Esophagus muscularis mucosa (tissue), 4 donors: ENCODE results near the gene PLIN1. TPM values are rescaled to one million over a fixed set of nuclear protein-coding genes. Genes with fewer than 3 reads are reported as not detected.

Experiments
- DNase-seq: peaks from one replicate; pipeline ENCODE4 v3.0.0-alpha.2; 2017; ENCODE audit errors: extremely low spot score
- H3K27ac ChIP-seq, 4 donors: fragments of 200-600 bp; sonication (generic); replicated peaks in 1 of 4; 1 replicate in 3 of 4; 2 replicates in 1 of 4; pipeline ENCODE4 v1.5.1; 2016 to 2019; ENCODE audit warnings: mild to moderate bottlenecking in 1 of 4
- H3K27me3 ChIP-seq, 4 donors: fragments of 200-600 bp; sonication (generic); one replicate each; pipeline versions ENCODE4 v1.5.1 to v1.6.0; 2016 to 2019
- H3K36me3 ChIP-seq, 4 donors: fragments of 200-600 bp; sonication (generic); one replicate each; pipeline ENCODE4 v1.5.1; 2016 to 2019
- H3K4me1 ChIP-seq, 4 donors: fragments of 200-600 bp; sonication (generic); one replicate each; pipeline ENCODE4 v1.5.1; 2016 to 2019
- H3K4me3 ChIP-seq, 4 donors: fragments of 200-600 bp; sonication (generic); 1 replicate in 2 of 4; 2 replicates in 2 of 4; pipeline ENCODE4 v1.5.1; 2016 to 2019; ENCODE audit warnings: mild to moderate bottlenecking in 4 of 4, moderate library complexity in 1 of 4
- H3K9me3 ChIP-seq, 4 donors: fragments of 200-600 bp; sonication (generic); 1 replicate in 3 of 4; 2 replicates in 1 of 4; pipeline ENCODE4 v1.5.1; 2016 to 2019
- CTCF ChIP-seq, 3 experiments: fragments of 200-600 bp in 2 of 3; fragments of 450-650 bp in 1 of 3; sonication (generic) in 2 of 3; IDR thresholded peaks; one replicate each; pipeline ENCODE4 v1.5.1; 2017 to 2019; ENCODE audit warnings: antibody characterized with exemption in 3 of 3, mild to moderate bottlenecking in 2 of 3, moderate library complexity in 1 of 3
- EP300 ChIP-seq: sonication (generic); formaldehyde crosslinking; IDR thresholded peaks from one replicate; pipeline ENCODE4 v1.6.1; 2017; ENCODE audit warnings: antibody characterized with exemption
- POLR2A ChIP-seq: fragments of 450-650 bp; IDR thresholded peaks from one replicate; pipeline ENCODE4 v1.6.1; 2017; ENCODE audit warnings: antibody characterized with exemption, moderate library complexity, mild to moderate bottlenecking, low read depth
- POLR2AphosphoS5 ChIP-seq, 2 donors: sonication (generic); formaldehyde crosslinking; IDR thresholded peaks; one replicate each; pipeline ENCODE4 v1.6.1; 2017; ENCODE audit warnings: antibody characterized with exemption in 2 of 2
- whole genome bisulfite sequencing: methylation state at CpG from one replicate; pipeline ENCODE4 v1.1.5; 2018; 5-methylcytosine and 5-hydroxymethylcytosine counted together
- intact Hi-C: fragments of 100-400 bp; cut with DNase I; formaldehyde crosslinking; loops from one replicate; pipeline ENCODE4 v1.15.1; 2023
- total RNA-seq, 4 donors: library from RNA; depleted of rRNA; stranded (reverse); fragments of >200 nt; gene quantifications; one replicate each; pipeline versions ENCODE4 v1.1.0 to v1.2.1, GENCODE V29; 2016

The PLIN1 gene
- total RNA-seq, 4 donors from 2014 or later, result 0.99 to 5.8 (median 2.8) TPM

GRCh38 chr15:89674526-89674925 lies 4.6 kb downstream of the PLIN1 start:
- intact Hi-C loops, result no loop called here
- H3K9me3 ChIP-seq, result no peaks in the 10 kb centered on the region
- 89% methylated on average over 4 of the region's 4 CpGs for WGBS

GRCh38 chr15:89673165-89673512 lies 6.0 kb downstream of the PLIN1 start:
- Histone ChIP-seq H3K27ac (no peak overlapping the region), H3K4me3 (no peak overlapping the region), H3K9me3 (no peaks in the 10 kb centered on the region), H3K36me3 (no peaks in the 10 kb centered on the region), H3K4me1 (peaks cover 4 to 23% (median 17%) of the 10 kb centered on the region in 4 donors), H3K27me3 (no peaks in the 10 kb centered on the region)
- no peak for DNase-seq
- WGBS, result 72% methylated on average over 12 of the region's 12 CpGs
- intact Hi-C loops, result no loop called here
- TF ChIP-seq CTCF (IDR thresholded peaks at IDR 0.05) (peak in 2 of 3 experiments; percentile 23 to 30), POLR2AphosphoS5 (IDR thresholded peaks at IDR 0.05) (no peak)

More at GRCh38 chr15:89674526-89674925, 4.6 kb downstream of the PLIN1 start:
- no peak for DNase-seq
- H3K4me3 ChIP-seq, result no peak overlapping the region
- H3K27me3 ChIP-seq, result no peaks in the 10 kb centered on the region
- no peak overlapping the region for H3K27ac ChIP-seq
- no peak for TF ChIP-seq EP300
- no peak for TF ChIP-seq CTCF (IDR thresholded peaks at IDR 0.05)
- no peak for TF ChIP-seq POLR2AphosphoS5 (IDR thresholded peaks at IDR 0.05)
- no peak for TF ChIP-seq POLR2A
- H3K36me3 ChIP-seq, result no peaks in the 10 kb centered on the region
- H3K4me1 ChIP-seq, result peaks cover 4 to 32% (median 22%) of the 10 kb centered on the region in 4 donors

GRCh38 chr15:89672221-89673164 lies 6.7 kb downstream of the PLIN1 start:
- H3K4me1 ChIP-seq, result peaks cover 4 to 23% (median 17%) of the 10 kb centered on the region in 4 donors
- peak in 1 of 2 donors; percentile 6 for TF ChIP-seq POLR2AphosphoS5 (IDR thresholded peaks at IDR 0.05)
- no peak for TF ChIP-seq POLR2A
- no peak for TF ChIP-seq EP300
- no peak for TF ChIP-seq CTCF (IDR thresholded peaks at IDR 0.05)

GRCh38 chr15:89671687-89672086 lies 7.5 kb downstream of the PLIN1 start:
- Histone ChIP-seq H3K36me3 (no peaks in the 10 kb centered on the region), H3K9me3 (no peaks in the 10 kb centered on the region), H3K4me3 (no peak overlapping the region), H3K4me1 (peaks cover 4 to 23% (median 17%) of the 10 kb centered on the region in 4 donors), H3K27me3 (no peaks in the 10 kb centered on the region), H3K27ac (peak overlapping the region in 1 of 4 donors; percentile 57)
- WGBS, result 70% methylated on average over 1 of the region's 4 CpGs
- DNase-seq, result no peak
- intact Hi-C loops, result no loop called here
- TF ChIP-seq EP300, result no peak
- TF ChIP-seq CTCF (IDR thresholded peaks at IDR 0.05), result no peak
- TF ChIP-seq POLR2A, result no peak
- no peak for TF ChIP-seq POLR2AphosphoS5 (IDR thresholded peaks at IDR 0.05)

More at GRCh38 chr15:89672221-89673164, 6.7 kb downstream of the PLIN1 start:
- Histone ChIP-seq H3K27me3 (no peaks in the 10 kb centered on the region), H3K9me3 (no peaks in the 10 kb centered on the region), H3K36me3 (no peaks in the 10 kb centered on the region), H3K27ac (peak overlapping the region; percentile 7 to 57 (median 32)), H3K4me3 (no peak overlapping the region)
- WGBS, result 87% methylated on average over 10 of the region's 12 CpGs
- intact Hi-C loops, result no loop called here
- DNase-seq, result no peak
